ENCODE measurements around the gene ASIP. TPM values are rescaled to one million over a fixed set of nuclear protein-coding genes. Genes with fewer than 3 reads are reported as not detected.

The ASIP gene
- polyA plus RNA-seq, 1 donor (not counting 4 experiments of a cell fraction or from before 2014, with no cell fraction given), result not detected

- FAIRE-seq (no peak), DNase-seq (ENCODE audit: low read depth, low spot score) (no peak)
Measured at GRCh38 chr20:34302312-34302722, 61.1 kb downstream of the ASIP start.

GRCh38 chr20:34302723-34303533 is 61.7 kb downstream of the ASIP start, which contains the start of gene AHCY:
Gene AHCY (minus strand): TSS chr20:34303355. CDS start chr20:34303270, 85 bp downstream.
- Histone ChIP-seq H3K9ac (ENCODE audit: control insufficient read depth, extremely low read depth, insufficient read depth, low read length) (peak within 1 kb of the TSS; percentile 98), H3K4me2 (ENCODE audit: control insufficient read depth, extremely low read depth, insufficient read depth, low read depth, low read length) (peak within 1 kb of the TSS; percentile 87), H3K4me1 (ENCODE audit: control insufficient read depth, extremely low read depth, insufficient read depth, low read length) (peaks cover 36% of the 10 kb centered on the region), H3K4me3 (ENCODE audit: control insufficient read depth in 2 of 3, extremely low read depth in 1 of 3, insufficient read depth in 2 of 3, low read depth in 1 of 3, low read length in 3 of 3) (peak within 1 kb of the TSS; percentile 78 to 93 (median 92)), H3K79me2 (ENCODE audit: control insufficient read depth, insufficient read depth, low read length) (peaks cover 46% of the 10 kb centered on the region), H3K27ac (ENCODE audit: control insufficient read depth, insufficient read depth, low read length) (peak within 1 kb of the TSS; percentile 90), H4K20me1 (ENCODE audit: control insufficient read depth, extremely low read depth, insufficient read depth, low read length) (peaks cover 20% of the 10 kb centered on the region), H3K36me3 (ENCODE audit: control insufficient read depth in 2 of 2, extremely low read depth in 1 of 2, insufficient read depth in 2 of 2, low read length in 2 of 2) (peaks cover 9 to 22% of the 10 kb centered on the region in 2 experiments), H2AFZ (ENCODE audit: control insufficient read depth, low read length) (peak within 1 kb of the TSS; percentile 83), H3K27me3 (ENCODE audit: control insufficient read depth, extremely low read depth, insufficient read depth, low read length) (no peaks in the 10 kb centered on the region), H3K9me3 (ENCODE audit: control insufficient read depth, low read depth, low read length) (no peaks in the 10 kb centered on the region), H3K9me1 (ENCODE audit: control insufficient read depth, extremely low read depth, insufficient read depth, low read length) (no peaks in the 10 kb centered on the region)
- FAIRE-seq (peak; percentile 80), DNase-seq (ENCODE audit: low read depth, low spot score) (peak; percentile 85)
- dilution Hi-C loops (cut with MboI; ENCODE audit: extremely low pct_ligation_motif_present, low sequenced_read_pairs), result no loop called here
- TF ChIP-seq EZH2 (IDR thresholded peaks at IDR 0.05; ENCODE audit: low read length), result no peak
- no peak for TF ChIP-seq CTCF (optimal IDR thresholded peaks at IDR 0.05 in 1 of 3, IDR thresholded peaks at IDR 0.05 in 1 of 3, conservative IDR thresholded peaks at IDR 0.05 in 1 of 3; ENCODE audit: extremely low read depth in 1 of 3, insufficient read depth in 2 of 3, low read length in 3 of 3)

More at GRCh38 chr20:34302312-34302722, 61.1 kb downstream of the ASIP start:
- H3K9ac ChIP-seq (ENCODE audit: control insufficient read depth, extremely low read depth, insufficient read depth, low read length), result peak overlapping the region; percentile 98
- peak overlapping the region; percentile 78 to 93 (median 92) for H3K4me3 ChIP-seq (ENCODE audit: control insufficient read depth in 2 of 3, extremely low read depth in 1 of 3, insufficient read depth in 2 of 3, low read depth in 1 of 3, low read length in 3 of 3)
- H3K9me3 ChIP-seq (ENCODE audit: control insufficient read depth, low read depth, low read length), result no peaks in the 10 kb centered on the region
- H2AFZ ChIP-seq (ENCODE audit: control insufficient read depth, low read length), result peak overlapping the region; percentile 49
- H3K4me1 ChIP-seq (ENCODE audit: control insufficient read depth, extremely low read depth, insufficient read depth, low read length), result peaks cover 36% of the 10 kb centered on the region
- dilution Hi-C loops (cut with MboI; ENCODE audit: extremely low pct_ligation_motif_present, low sequenced_read_pairs), result no loop called here
- H3K9me1 ChIP-seq (ENCODE audit: control insufficient read depth, extremely low read depth, insufficient read depth, low read length), result no peaks in the 10 kb centered on the region
- H4K20me1 ChIP-seq (ENCODE audit: control insufficient read depth, extremely low read depth, insufficient read depth, low read length), result peaks cover 20% of the 10 kb centered on the region
- H3K27me3 ChIP-seq (ENCODE audit: control insufficient read depth, extremely low read depth, insufficient read depth, low read length), result no peaks in the 10 kb centered on the region
- peaks cover 9 to 22% of the 10 kb centered on the region in 2 experiments for H3K36me3 ChIP-seq (ENCODE audit: control insufficient read depth in 2 of 2, extremely low read depth in 1 of 2, insufficient read depth in 2 of 2, low read length in 2 of 2)
- peak overlapping the region; percentile 87 for H3K4me2 ChIP-seq (ENCODE audit: control insufficient read depth, extremely low read depth, insufficient read depth, low read depth, low read length)
- no peak for TF ChIP-seq EZH2 (IDR thresholded peaks at IDR 0.05; ENCODE audit: low read length)
- no peak for TF ChIP-seq CTCF (optimal IDR thresholded peaks at IDR 0.05 in 1 of 3, IDR thresholded peaks at IDR 0.05 in 1 of 3, conservative IDR thresholded peaks at IDR 0.05 in 1 of 3; ENCODE audit: extremely low read depth in 1 of 3, insufficient read depth in 2 of 3, low read length in 3 of 3)
- peak overlapping the region; percentile 90 for H3K27ac ChIP-seq (ENCODE audit: control insufficient read depth, insufficient read depth, low read length)
- peaks cover 51% of the 10 kb centered on the region for H3K79me2 ChIP-seq (ENCODE audit: control insufficient read depth, insufficient read depth, low read length)

All from keratinocyte (primary cell).